ENCODE data around the gene PARG.

DNA sequence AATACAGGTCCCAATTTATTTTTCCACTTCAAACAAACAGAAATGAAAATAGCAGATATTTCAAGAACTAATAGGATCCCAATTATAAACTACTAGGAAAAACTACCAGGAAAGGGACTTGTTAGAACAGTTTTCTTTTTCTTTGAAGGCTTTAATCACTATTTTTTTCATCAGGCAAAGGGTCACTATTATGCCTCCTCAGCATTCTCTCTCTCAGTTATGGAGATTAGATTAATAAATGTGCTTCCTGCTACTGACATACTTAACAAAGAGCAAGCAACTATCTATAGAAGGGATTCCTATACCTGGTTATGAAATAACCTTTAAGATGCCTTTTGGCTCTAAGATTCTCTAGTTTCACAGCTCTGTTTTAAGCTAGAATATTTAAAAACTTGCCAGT, 108.7 kb downstream of the PARG start:
- TF ChIP-seq ZNF274 (IDR thresholded peaks at IDR 0.05; ENCODE audit: borderline replicate concordance, low read depth, low read length) (no peak), NFATC3 (IDR thresholded peaks at IDR 0.05) (no peak), BDP1 (IDR thresholded peaks at IDR 0.05; ENCODE audit: insufficient read depth, insufficient read length) (no peak), BRCA1 (IDR thresholded peaks at IDR 0.05) (no peak), BRCA1 (CRISPR knock-in tag; IDR thresholded peaks at IDR 0.05) (no peak), SRSF9 (IDR thresholded peaks at IDR 0.05; ENCODE audit: borderline replicate concordance, low read depth, low read length) (no peak), SNRNP70 (optimal IDR thresholded peaks at IDR 0.05; ENCODE audit: low read depth, low read length) (no peak), SMC3 (conservative IDR thresholded peaks at IDR 0.05; ENCODE audit: insufficient read depth, low read depth, low read length) (no peak), MAFG (tag; conservative IDR thresholded peaks at IDR 0.05) (0 out of 2 replicates have a peak, but pooled peaks have one; percentile 13)

Measured in K562 (cell line).